GM23248 (cell line): ENCODE results near the gene ASB12. TPM values are rescaled to one million over a fixed set of nuclear protein-coding genes. Genes with fewer than 3 reads are reported as not detected.

ENCODE experiments used
- DNase-seq: peaks from one replicate; pipeline ENCODE4 v3.0.0-alpha.2; 2015
- H2AFZ ChIP-seq: fragments of 200-600 bp; sonication (generic); 2 replicates; pipeline ENCODE4 v1.6.1; 2016; ENCODE audit warnings: antibody characterized with exemption
- H3F3A ChIP-seq: fragments of 200-600 bp; sonication (generic); 2 replicates; pipeline ENCODE4 v1.6.1; 2016; ENCODE audit warnings: mild to moderate bottlenecking, antibody characterized with exemption, mixed run types; ENCODE audit not compliant: insufficient read depth
- H3K27ac ChIP-seq: fragments of 200-600 bp; sonication (generic); 2 replicates; pipeline ENCODE4 v1.5.1; 2016; ENCODE audit warnings: mild to moderate bottlenecking
- H3K27me3 ChIP-seq: fragments of 200-600 bp; sonication (generic); replicated peaks from 2 replicates; pipeline ENCODE4 v1.6.1; 2016; ENCODE audit warnings: mild to moderate bottlenecking; ENCODE audit not compliant: insufficient read depth
- H3K36me3 ChIP-seq: fragments of 200-600 bp; sonication (generic); 2 replicates; pipeline ENCODE4 v1.6.1; 2016; ENCODE audit warnings: low read depth, mild to moderate bottlenecking
- H3K4me1 ChIP-seq: fragments of 200-600 bp; sonication (generic); 2 replicates; pipeline ENCODE4 v1.6.1; 2016; ENCODE audit warnings: mild to moderate bottlenecking; ENCODE audit not compliant: insufficient read depth
- H3K4me2 ChIP-seq: fragments of 200-600 bp; sonication (generic); one replicate; pipeline ENCODE4 v1.6.1; 2016; ENCODE audit warnings: mild to moderate bottlenecking; ENCODE audit not compliant: unreplicated experiment
- H3K4me3 ChIP-seq: fragments of 200-600 bp; sonication (generic); 2 replicates; pipeline ENCODE4 v1.5.1; 2016; ENCODE audit warnings: mild to moderate bottlenecking
- H3K79me2 ChIP-seq: fragments of 200-600 bp; sonication (generic); 2 replicates; pipeline ENCODE4 v1.6.1; 2016; ENCODE audit warnings: mild to moderate bottlenecking; ENCODE audit not compliant: insufficient read depth
- H3K9ac ChIP-seq: fragments of 200-600 bp; sonication (generic); 2 replicates; pipeline ENCODE4 v1.6.1; 2016; ENCODE audit warnings: mild to moderate bottlenecking
- H3K9me2 ChIP-seq: fragments of 200-600 bp; sonication (generic); 2 replicates; pipeline ENCODE4 v1.6.1; 2016; ENCODE audit warnings: mixed run types, mild to moderate bottlenecking, moderate library complexity; ENCODE audit not compliant: insufficient read depth
- H3K9me3 ChIP-seq: fragments of 200-600 bp; sonication (generic); one replicate; pipeline ENCODE4 v1.6.1; 2017; ENCODE audit warnings: low read depth
- H4K20me1 ChIP-seq: fragments of 200-600 bp; sonication (generic); 2 replicates; pipeline ENCODE4 v1.6.0; 2016; ENCODE audit not compliant: insufficient read depth
- EZH2 ChIP-seq: fragments of 200-600 bp; sonication (generic); IDR thresholded peaks from 2 replicates; pipeline ENCODE4 v1.6.1; 2018; ENCODE audit warnings: antibody characterized with exemption, mild to moderate bottlenecking; ENCODE audit not compliant: insufficient read depth, poor library complexity, severe bottlenecking
- EZH2phosphoT487 ChIP-seq: fragments of 200-600 bp; sonication (generic); IDR thresholded peaks from 2 replicates; pipeline ENCODE4 v1.6.1; 2018; ENCODE audit warnings: antibody characterized with exemption, moderate library complexity, mild to moderate bottlenecking, low read depth; ENCODE audit not compliant: insufficient read depth
- WGBS, 2 experiments: methylation state at CpG; one replicate each; pipeline ENCODE4 v1.1.6; 2015 to 2017; ENCODE audit warnings: low lambda C conversion rate in 2 of 2, low coverage in 1 of 2; ENCODE audit errors: missing lambda C conversion rate in 2 of 2; 5-methylcytosine and 5-hydroxymethylcytosine counted together
- in situ Hi-C: fragments of 300-500 bp; cut with MboI; formaldehyde crosslinking; loops from 2 replicates; pipeline ENCODE4 v1.15.0; 2020
- polyA plus RNA-seq: library from polyadenylated mRNA; unstranded; fragments of >200 nt; fragmentation: Nextera tagmentation; extraction: Ambion mirVana; gene quantifications from 2 replicates; pipeline ENCODE4 v1.2.1, GENCODE V29; 2016
- total RNA-seq: library from RNA; depleted of rRNA; stranded (reverse); fragments of >200 nt; shearing (Covaris generic); gene quantifications from 2 replicates; pipeline ENCODE4 v1.2.3, GENCODE V29; 2014

The ASB12 gene
- total and polyA plus RNA-seq, 2 experiments from 2014 or later: 0.22 TPM; not detected in 1

DNA sequence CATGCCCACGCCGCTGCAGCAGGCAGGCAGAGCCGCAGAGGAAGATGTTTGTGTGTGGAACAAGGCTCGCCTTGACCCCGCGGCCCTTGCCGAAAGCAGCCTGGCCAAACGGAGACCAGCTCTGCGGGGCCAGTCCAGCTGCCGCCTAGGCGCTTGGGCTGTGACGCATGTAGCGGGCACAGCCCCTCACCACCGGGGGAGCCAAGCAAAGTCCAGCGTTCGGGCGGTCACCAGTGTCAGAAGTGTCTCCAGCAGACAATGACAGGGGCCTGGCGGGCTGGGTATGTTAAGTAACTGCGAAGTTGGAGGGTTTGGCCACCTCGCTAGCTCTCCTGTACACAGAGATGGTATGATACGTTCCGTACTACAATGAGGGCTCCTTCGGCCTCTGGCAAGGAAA, 26.2 kb downstream of the ASB12 start:
- Histone ChIP-seq H3F3A (no peaks in the 10 kb centered on the region), H3K4me2 (peak overlapping the region; percentile 93), H3K9me3 (no peaks in the 10 kb centered on the region), H3K27ac (peak overlapping the region; percentile 88), H3K4me1 (peaks cover 18% of the 10 kb centered on the region), H3K4me3 (peak overlapping the region; percentile 96), H3K36me3 (no peaks in the 10 kb centered on the region), H3K9me2 (no peaks in the 10 kb centered on the region), H3K79me2 (no peaks in the 10 kb centered on the region), H2AFZ (peak overlapping the region; percentile 89), H4K20me1 (no peaks in the 10 kb centered on the region), H3K9ac (peak overlapping the region; percentile 95), H3K27me3 (no peaks in the 10 kb centered on the region)
- DNase-seq: peak; percentile 46
- in situ Hi-C loops: no loop called here
- no peak for TF ChIP-seq EZH2
- no peak for TF ChIP-seq EZH2phosphoT487
- 0 to 3% methylated on average over 8 to 21 of the region's 23 CpGs for WGBS, 2 experiments

DNA sequence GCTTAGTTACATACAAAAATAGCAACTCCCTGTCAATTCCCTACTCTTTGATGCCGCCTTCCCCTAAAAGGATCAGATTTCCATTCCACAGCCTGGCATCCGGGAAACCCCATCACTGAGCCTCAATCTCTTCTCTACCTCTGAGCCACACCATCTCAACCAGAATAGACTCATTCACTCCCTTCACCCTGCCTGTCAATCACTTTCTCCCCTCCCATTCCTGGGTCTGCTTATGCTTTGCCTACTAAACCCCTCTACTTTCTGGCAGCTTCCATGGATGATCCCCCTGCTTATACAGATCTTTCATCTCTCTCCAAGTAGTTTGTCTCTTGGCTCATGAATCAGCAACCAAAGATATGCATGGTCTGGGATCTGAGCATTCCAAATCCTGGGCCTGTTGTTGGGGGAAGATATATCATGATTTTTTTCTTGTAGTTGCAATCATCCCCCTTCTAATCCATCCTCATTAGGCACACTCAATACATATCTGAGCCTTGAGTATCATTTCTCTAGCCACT, 27.5 kb downstream of the ASB12 start:
- Histone ChIP-seq H3F3A (no peaks in the 10 kb centered on the region), H3K4me1 (peaks cover 18% of the 10 kb centered on the region), H3K4me3 (no peak overlapping the region), H3K79me2 (no peaks in the 10 kb centered on the region), H2AFZ (no peak overlapping the region), H3K9me2 (no peaks in the 10 kb centered on the region), H3K9me3 (no peaks in the 10 kb centered on the region), H3K36me3 (no peaks in the 10 kb centered on the region), H3K9ac (no peak overlapping the region), H4K20me1 (no peaks in the 10 kb centered on the region), H3K4me2 (no peak overlapping the region), H3K27ac (no peak overlapping the region), H3K27me3 (no peaks in the 10 kb centered on the region)
- in situ Hi-C loops: no loop called here
- 58 to 59% methylated on average over 2 of the region's 2 CpGs for WGBS, 2 experiments
- no peak for TF ChIP-seq EZH2
- TF ChIP-seq EZH2phosphoT487: no peak
- peak; percentile 19 for DNase-seq

DNA sequence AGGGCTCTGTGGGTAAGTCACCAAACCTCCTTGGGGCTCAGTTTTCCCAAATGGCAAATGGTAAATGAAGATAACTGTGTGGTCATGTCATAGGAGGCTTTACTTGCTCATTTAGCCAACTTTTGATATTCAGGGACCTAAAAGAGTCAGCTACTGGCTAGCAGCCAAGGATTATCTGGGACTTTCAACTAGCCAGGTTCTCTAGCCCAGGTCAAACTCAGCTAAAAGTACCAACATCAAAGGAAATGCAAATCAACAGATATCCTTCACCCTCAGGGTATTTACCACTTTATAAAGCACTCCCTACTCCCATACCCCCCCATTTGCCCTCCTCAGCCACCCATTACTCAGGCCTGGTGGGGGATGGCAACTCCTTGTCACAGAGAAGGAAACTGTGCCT, 32.4 kb downstream of the ASB12 start:
- no peak overlapping the region for H3K4me2 ChIP-seq
- H3K27ac ChIP-seq: no peak overlapping the region
- TF ChIP-seq EZH2 (no peak), EZH2phosphoT487 (no peak)
- DNase-seq: no peak
- no peaks in the 10 kb centered on the region for H3K9me3 ChIP-seq
- in situ Hi-C loops: no loop called here
- H3K9ac ChIP-seq: no peak overlapping the region
- no peaks in the 10 kb centered on the region for H3K9me2 ChIP-seq
- no peak overlapping the region for H3K4me3 ChIP-seq
- H3K27me3 ChIP-seq: no peaks in the 10 kb centered on the region
- H3K36me3 ChIP-seq: no peaks in the 10 kb centered on the region
- no peaks in the 10 kb centered on the region for H3F3A ChIP-seq
- H3K79me2 ChIP-seq: no peaks in the 10 kb centered on the region
- H3K4me1 ChIP-seq: peaks cover 2% of the 10 kb centered on the region; the same call in 1 of the 2 replicates
- H2AFZ ChIP-seq: no peak overlapping the region
- no peaks in the 10 kb centered on the region for H4K20me1 ChIP-seq

DNA sequence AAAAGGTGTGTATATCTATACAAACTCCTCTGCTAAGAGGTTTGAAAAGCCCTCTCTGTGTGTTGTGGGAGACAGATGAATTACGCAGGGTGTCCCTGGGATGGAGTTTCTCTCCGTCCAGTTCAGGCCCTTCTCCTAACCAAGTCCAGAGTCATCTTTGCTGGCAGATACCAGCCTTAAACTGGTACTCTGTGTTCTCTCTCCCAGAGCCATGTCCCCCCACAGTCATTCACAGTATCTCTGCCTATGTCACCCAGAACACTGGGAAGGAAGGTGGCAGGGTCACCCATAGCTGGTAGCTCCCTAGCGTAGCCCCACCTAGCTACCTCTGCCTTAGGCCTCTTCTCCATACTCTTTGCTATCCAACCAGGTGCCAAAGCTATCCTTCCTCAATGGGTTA, 33.8 kb downstream of the ASB12 start:
- in situ Hi-C loops: no loop called here
- no peak overlapping the region for H2AFZ ChIP-seq

GRCh38 chrX:64195862-64196261, 34.5 kb downstream of the ASB12 start:
- no peaks in the 10 kb centered on the region for H3K36me3 ChIP-seq
- no peaks in the 10 kb centered on the region for H3K79me2 ChIP-seq
- no peak for DNase-seq
- TF ChIP-seq EZH2phosphoT487: no peak
- no peak for TF ChIP-seq EZH2
- H3K27ac ChIP-seq: no peak overlapping the region
- no peaks in the 10 kb centered on the region for H3K4me1 ChIP-seq
- in situ Hi-C loops: no loop called here
- H3F3A ChIP-seq: no peaks in the 10 kb centered on the region
- no peak overlapping the region for H3K9ac ChIP-seq
- H3K9me2 ChIP-seq: no peaks in the 10 kb centered on the region
- 13 to 14% methylated on average over 1 of the region's 1 CpG for WGBS, 2 experiments
- H4K20me1 ChIP-seq: no peaks in the 10 kb centered on the region
- H3K27me3 ChIP-seq: no peaks in the 10 kb centered on the region
- no peak overlapping the region for H3K4me3 ChIP-seq
- no peak overlapping the region for H3K4me2 ChIP-seq
- no peak overlapping the region for H2AFZ ChIP-seq
- no peaks in the 10 kb centered on the region for H3K9me3 ChIP-seq

More for the DNA sequence above, 33.8 kb downstream of the ASB12 start:
- H3K36me3 ChIP-seq: no peaks in the 10 kb centered on the region
- no peak overlapping the region for H3K4me2 ChIP-seq
- no peaks in the 10 kb centered on the region for H3K4me1 ChIP-seq
- no peaks in the 10 kb centered on the region for H3F3A ChIP-seq
- DNase-seq: no peak
- H4K20me1 ChIP-seq: no peaks in the 10 kb centered on the region
- H3K9me2 ChIP-seq: no peaks in the 10 kb centered on the region
- no peak overlapping the region for H3K9ac ChIP-seq
- 100% methylated on average over 3 of the region's 3 CpGs for WGBS, 2 experiments
- no peak overlapping the region for H3K4me3 ChIP-seq
- H3K9me3 ChIP-seq: no peaks in the 10 kb centered on the region
- no peaks in the 10 kb centered on the region for H3K27me3 ChIP-seq
- no peak overlapping the region for H3K27ac ChIP-seq
- no peaks in the 10 kb centered on the region for H3K79me2 ChIP-seq
- TF ChIP-seq EZH2 (no peak), EZH2phosphoT487 (no peak)
